Natural killer cell (primary cell): ENCODE measurements around the gene EEF2K. TPM values are rescaled to one million over a fixed set of nuclear protein-coding genes. Genes with fewer than 3 reads are reported as not detected.

ENCODE experiments used
- ATAC-seq, 3 donors: fragments of 150-1000 bp in 2 of 3; fragments of 200-7000 bp in 1 of 3; cut with Tn5 transposase; 1 replicate in 1 of 3; 2 replicates in 2 of 3; pipeline ENCODE4 v1.10.0; 2021; ENCODE audit warnings: mild to moderate bottlenecking in 2 of 3, moderate library complexity in 2 of 3
- DNase-seq, 2 donors: peaks; one replicate each; pipeline versions ENCODE4 v3.0.0 to v3.0.0-alpha.2; 2013 to 2021; ENCODE audit warnings: mixed read lengths in 1 of 2
- H3K27ac ChIP-seq: one replicate; pipeline ENCODE4 v1.5.1; 2013; ENCODE audit warnings: mild to moderate bottlenecking, low read length
- H3K27me3 ChIP-seq: one replicate; pipeline ENCODE4 v1.6.1; 2013; ENCODE audit warnings: low read length; ENCODE audit not compliant: control insufficient read depth, insufficient read depth
- H3K36me3 ChIP-seq: one replicate; pipeline ENCODE4 v1.6.1; 2013; ENCODE audit warnings: low read length; ENCODE audit not compliant: control insufficient read depth, insufficient read depth
- H3K4me1 ChIP-seq: one replicate; pipeline ENCODE4 v1.6.1; 2013; ENCODE audit warnings: low read length; ENCODE audit not compliant: control insufficient read depth, insufficient read depth
- H3K4me3 ChIP-seq: one replicate; pipeline ENCODE4 v1.5.1; 2013; ENCODE audit warnings: low read length
- H3K9me3 ChIP-seq: one replicate; pipeline ENCODE4 v1.6.1; 2013; ENCODE audit warnings: low read length; ENCODE audit not compliant: control insufficient read depth, insufficient read depth
- H3K27ac Mint-ChIP-seq, 2 donors: one replicate each; pipeline ENCODE4 v1.8.0; 2022; ENCODE audit warnings: mild to moderate bottlenecking in 2 of 2, mixed read lengths in 2 of 2, moderate library complexity in 1 of 2
- H3K27me3 Mint-ChIP-seq, 2 donors: one replicate each; pipeline ENCODE4 v1.8.0; 2022; ENCODE audit warnings: low read depth in 2 of 2, mixed read lengths in 2 of 2
- H3K36me3 Mint-ChIP-seq: one replicate; pipeline ENCODE4 v1.8.0; 2022; ENCODE audit warnings: mixed read lengths
- H3K4me1 Mint-ChIP-seq, 2 donors: one replicate each; pipeline ENCODE4 v1.8.0; 2022; ENCODE audit warnings: mixed read lengths in 2 of 2
- H3K4me3 Mint-ChIP-seq: one replicate; pipeline ENCODE4 v1.8.0; 2022; ENCODE audit warnings: mild to moderate bottlenecking, moderate library complexity, mixed read lengths
- H3K9me3 Mint-ChIP-seq, 2 donors: one replicate each; pipeline ENCODE4 v1.8.0; 2022; ENCODE audit warnings: mixed read lengths in 2 of 2
- CTCF ChIP-seq: fragments of 200-600 bp; IDR thresholded peaks from one replicate; pipeline ENCODE4 v1.8.0; 2022; ENCODE audit warnings: antibody characterized with exemption
- WGBS: methylation state at CpG from one replicate; pipeline ENCODE4 v1.1.7; 2013; ENCODE audit warnings: missing lambda C conversion rate; ENCODE audit not compliant: insufficient coverage; 5-methylcytosine and 5-hydroxymethylcytosine counted together
- intact Hi-C: fragments of 100-400 bp; cut with micrococcal nuclease; formaldehyde crosslinking; loops from one replicate; pipeline ENCODE4 v1.14.2; 2022
- total RNA-seq, 4 donors: library from RNA; stranded (reverse); fragments of 120-200 nt in 1 of 4; gene quantifications; one replicate each; pipeline versions ENCODE4 v1.2.3 to v1.2.4, GENCODE V29; 2013 to 2022

EEF2K gene
- total RNA-seq, 3 donors from 2014 or later (not counting 1 experiment from before 2014, with no cell fraction given), result 12.6 to 33.5 (median 22.9) TPM

- H3K9me3 Mint-ChIP-seq, result no peaks in the 10 kb centered on the region
- 92% methylated on average over 2 of the region's 2 CpGs for WGBS
- H3K36me3 Mint-ChIP-seq, result no peaks in the 10 kb centered on the region
- Histone ChIP-seq H3K36me3 (no peaks in the 10 kb centered on the region), H3K27me3 (no peaks in the 10 kb centered on the region), H3K27ac (peak overlapping the region; percentile 99), H3K4me3 (no peak overlapping the region), H3K4me1 (peaks cover 40% of the 10 kb centered on the region), H3K9me3 (no peaks in the 10 kb centered on the region)
- no peak for DNase-seq
- no peaks in the 10 kb centered on the region for H3K27me3 Mint-ChIP-seq
- intact Hi-C loops, result loop anchor here (1.0 kb wide), 1 partner anchor 187 kb away; the partner anchor contains the start of gene PDZD9
- peaks cover 40 to 50% of the 10 kb centered on the region in 2 donors for H3K4me1 Mint-ChIP-seq
- ATAC-seq, result no peak
- TF ChIP-seq CTCF, result no peak
- peak overlapping the region; percentile 91 to 98 for H3K27ac Mint-ChIP-seq
- no peak overlapping the region for H3K4me3 Mint-ChIP-seq
Observed at GRCh38 chr16:22188267-22188594, 17.8 kb upstream of the EEF2K start.

- intact Hi-C loops, result loop anchor here (1.0 kb wide), 1 partner anchor 188 kb away; the partner anchor contains the start of gene PDZD9
- Histone ChIP-seq H3K27me3 (no peaks in the 10 kb centered on the region), H3K4me1 (peaks cover 44% of the 10 kb centered on the region), H3K9me3 (no peaks in the 10 kb centered on the region), H3K4me3 (peak overlapping the region; percentile 55), H3K36me3 (no peaks in the 10 kb centered on the region), H3K27ac (peak overlapping the region; percentile 99)
- ATAC-seq (no peak), DNase-seq (peak; percentile 45 to 90)
- peak; percentile 73 for TF ChIP-seq CTCF
- H3K36me3 Mint-ChIP-seq, result no peaks in the 10 kb centered on the region
- peak overlapping the region; percentile 91 to 98 for H3K27ac Mint-ChIP-seq
- no peaks in the 10 kb centered on the region for H3K27me3 Mint-ChIP-seq
- H3K4me3 Mint-ChIP-seq, result peak overlapping the region; percentile 94
- 31% methylated on average over 8 of the region's 8 CpGs for WGBS
- H3K9me3 Mint-ChIP-seq, result peaks cover 0 to 3% of the 10 kb centered on the region in 2 donors
- H3K4me1 Mint-ChIP-seq, result peaks cover 46 to 56% of the 10 kb centered on the region in 2 donors
Observed at GRCh38 chr16:22188595-22189442, 17.3 kb upstream of the EEF2K start.

- Histone ChIP-seq H3K4me1 (peaks cover 50% of the 10 kb centered on the region), H3K27ac (peak overlapping the region; percentile 99), H3K4me3 (peak overlapping the region; percentile 55), H3K27me3 (no peaks in the 10 kb centered on the region), H3K36me3 (no peaks in the 10 kb centered on the region), H3K9me3 (no peaks in the 10 kb centered on the region)
- peak overlapping the region; percentile 91 to 98 for H3K27ac Mint-ChIP-seq
- peak overlapping the region; percentile 94 for H3K4me3 Mint-ChIP-seq
- H3K36me3 Mint-ChIP-seq, result no peaks in the 10 kb centered on the region
- intact Hi-C loops, result loop anchor here (1.0 to 5.0 kb wide), 4 partner anchors 17 to 592 kb away; partner anchors contain the start of genes EEF2K, METTL9 and POLR3E
- 0% methylated on average over 16 of the region's 18 CpGs for WGBS
- no peak for TF ChIP-seq CTCF
- no peak for ATAC-seq
- H3K27me3 Mint-ChIP-seq, result no peaks in the 10 kb centered on the region
- peaks cover 0 to 3% of the 10 kb centered on the region in 2 donors for H3K9me3 Mint-ChIP-seq
- H3K4me1 Mint-ChIP-seq, result peaks cover 52 to 62% of the 10 kb centered on the region in 2 donors
- no peak for DNase-seq
Observed at GRCh38 chr16:22189473-22190080, 16.5 kb upstream of the EEF2K start.
